Neural crest cell (in vitro differentiated cells): ENCODE results near the gene NTMT1. TPM values are rescaled to one million over a fixed set of nuclear protein-coding genes. Genes with fewer than 3 reads are reported as not detected.

Experiments
- DNase-seq: peaks from one replicate; pipeline ENCODE4 v3.0.0; 2021; ENCODE audit warnings: low read depth, mixed read lengths, low spot score
- H3K27ac Mint-ChIP-seq: one replicate; pipeline ENCODE4 v1.8.0; 2021; ENCODE audit warnings: mild to moderate bottlenecking, mixed read lengths; ENCODE audit not compliant: unreplicated experiment
- H3K27me3 Mint-ChIP-seq: 2 replicates; pipeline ENCODE4 v1.8.0; 2021; ENCODE audit warnings: low read depth, mild to moderate bottlenecking, mixed read lengths
- H3K36me3 Mint-ChIP-seq: 2 replicates; pipeline ENCODE4 v1.8.0; 2021; ENCODE audit warnings: low read depth, mild to moderate bottlenecking, mixed read lengths
- H3K4me1 Mint-ChIP-seq: 2 replicates; pipeline ENCODE4 v1.8.0; 2021; ENCODE audit warnings: mixed read lengths
- H3K4me3 Mint-ChIP-seq: one replicate; pipeline ENCODE4 v1.8.0; 2021; ENCODE audit warnings: mild to moderate bottlenecking, mixed read lengths
- H3K9me3 Mint-ChIP-seq: 2 replicates; pipeline ENCODE4 v1.8.0; 2021; ENCODE audit warnings: mixed read lengths
- total RNA-seq: library from RNA; stranded (reverse); gene quantifications from 2 replicates; pipeline ENCODE4 v1.2.1, GENCODE V29; 2021
- TF ChIP-seq, protein P1 (sequence below): fragments of 200-600 bp; sonication (generic); conservative IDR thresholded peaks from 2 replicates; pipeline ENCODE4 v1.5.0; 2021; ENCODE audit warnings: antibody characterized with exemption, mild to moderate bottlenecking

NTMT1 gene
- total RNA-seq, 1 donor from 2014 or later = 51.8 TPM

DNA sequence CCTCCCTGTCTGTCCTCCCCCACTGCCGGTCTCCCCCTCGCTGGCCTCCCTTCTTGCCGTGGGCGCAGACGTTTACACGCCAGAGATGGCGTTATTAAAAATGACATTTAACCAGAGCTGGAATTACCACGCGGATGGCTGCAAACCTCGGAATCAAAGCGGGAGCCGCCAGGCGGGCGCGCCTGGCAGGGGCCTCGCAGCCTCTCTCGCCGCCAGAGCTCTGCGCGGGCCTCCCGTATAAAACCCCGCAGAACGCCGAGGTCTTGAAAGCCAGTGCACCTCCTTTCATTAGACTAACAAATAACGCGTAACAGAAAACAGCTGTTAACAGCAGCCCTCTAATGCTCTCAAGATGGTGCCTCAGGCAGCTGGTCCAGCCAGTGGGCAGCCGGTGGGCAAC is 49.7 kb downstream of the NTMT1 start:
- Mint-ChIP-seq H3K4me1 (peaks cover 10% of the 10 kb centered on the region), H3K9me3 (no peaks in the 10 kb centered on the region), H3K27ac (no peak overlapping the region), H3K36me3 (no peaks in the 10 kb centered on the region), H3K4me3 (no peak overlapping the region), H3K27me3 (peaks cover 5% of the 10 kb centered on the region)
- DNase-seq = no peak
- TF ChIP-seq, protein P1, sequence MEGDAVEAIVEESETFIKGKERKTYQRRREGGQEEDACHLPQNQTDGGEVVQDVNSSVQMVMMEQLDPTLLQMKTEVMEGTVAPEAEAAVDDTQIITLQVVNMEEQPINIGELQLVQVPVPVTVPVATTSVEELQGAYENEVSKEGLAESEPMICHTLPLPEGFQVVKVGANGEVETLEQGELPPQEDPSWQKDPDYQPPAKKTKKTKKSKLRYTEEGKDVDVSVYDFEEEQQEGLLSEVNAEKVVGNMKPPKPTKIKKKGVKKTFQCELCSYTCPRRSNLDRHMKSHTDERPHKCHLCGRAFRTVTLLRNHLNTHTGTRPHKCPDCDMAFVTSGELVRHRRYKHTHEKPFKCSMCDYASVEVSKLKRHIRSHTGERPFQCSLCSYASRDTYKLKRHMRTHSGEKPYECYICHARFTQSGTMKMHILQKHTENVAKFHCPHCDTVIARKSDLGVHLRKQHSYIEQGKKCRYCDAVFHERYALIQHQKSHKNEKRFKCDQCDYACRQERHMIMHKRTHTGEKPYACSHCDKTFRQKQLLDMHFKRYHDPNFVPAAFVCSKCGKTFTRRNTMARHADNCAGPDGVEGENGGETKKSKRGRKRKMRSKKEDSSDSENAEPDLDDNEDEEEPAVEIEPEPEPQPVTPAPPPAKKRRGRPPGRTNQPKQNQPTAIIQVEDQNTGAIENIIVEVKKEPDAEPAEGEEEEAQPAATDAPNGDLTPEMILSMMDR = no peak

- Mint-ChIP-seq H3K4me3 (no peak overlapping the region), H3K36me3 (no peaks in the 10 kb centered on the region), H3K9me3 (no peaks in the 10 kb centered on the region), H3K4me1 (peaks cover 5% of the 10 kb centered on the region), H3K27me3 (peaks cover 5% of the 10 kb centered on the region), H3K27ac (no peak overlapping the region)
- TF ChIP-seq, protein P1 = no peak
- DNase-seq = no peak
Measured at GRCh38 chr9:129676287-129676686, 50.3 kb downstream of the NTMT1 start.

DNA sequence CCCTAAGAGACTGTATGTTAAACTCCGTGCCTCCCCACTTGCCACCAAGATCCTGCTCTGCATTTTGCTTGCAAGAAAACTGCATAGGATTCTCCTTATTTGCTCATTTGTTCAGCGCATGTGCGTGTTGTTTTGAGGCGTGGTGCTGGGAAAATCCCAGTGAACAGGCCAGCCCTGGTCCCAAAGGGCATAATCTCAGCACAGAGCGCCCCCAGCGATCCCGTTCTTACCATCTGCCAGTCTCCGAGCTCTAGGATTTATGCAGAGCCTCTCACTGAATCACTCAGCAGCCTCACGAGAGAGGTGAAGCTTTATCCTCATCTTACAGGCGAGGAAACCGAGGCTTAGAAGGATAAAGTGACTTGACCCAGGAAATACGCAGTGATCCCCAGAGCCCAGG is 51.0 kb downstream of the NTMT1 start:
- Mint-ChIP-seq H3K36me3 (no peaks in the 10 kb centered on the region), H3K4me3 (no peak overlapping the region), H3K27me3 (peaks cover 5% of the 10 kb centered on the region), H3K9me3 (no peaks in the 10 kb centered on the region), H3K27ac (no peak overlapping the region), H3K4me1 (peaks cover 5% of the 10 kb centered on the region)
- TF ChIP-seq, protein P1 = no peak
- no peak for DNase-seq

- Mint-ChIP-seq H3K4me1 (peaks cover 5% of the 10 kb centered on the region), H3K4me3 (no peak overlapping the region), H3K27me3 (peaks cover 7% of the 10 kb centered on the region), H3K9me3 (no peaks in the 10 kb centered on the region), H3K27ac (no peak overlapping the region), H3K36me3 (no peaks in the 10 kb centered on the region)
- TF ChIP-seq, protein P1 = no peak
- DNase-seq = no peak
Measured at GRCh38 chr9:129677456-129677855, 51.5 kb downstream of the NTMT1 start.

- peaks cover 7% of the 10 kb centered on the region for H3K27me3 Mint-ChIP-seq
- TF ChIP-seq, protein P1 = no peak
- no peak overlapping the region for H3K27ac Mint-ChIP-seq
Measured at GRCh38 chr9:129678844-129679243, 52.9 kb downstream of the NTMT1 start.

DNA sequence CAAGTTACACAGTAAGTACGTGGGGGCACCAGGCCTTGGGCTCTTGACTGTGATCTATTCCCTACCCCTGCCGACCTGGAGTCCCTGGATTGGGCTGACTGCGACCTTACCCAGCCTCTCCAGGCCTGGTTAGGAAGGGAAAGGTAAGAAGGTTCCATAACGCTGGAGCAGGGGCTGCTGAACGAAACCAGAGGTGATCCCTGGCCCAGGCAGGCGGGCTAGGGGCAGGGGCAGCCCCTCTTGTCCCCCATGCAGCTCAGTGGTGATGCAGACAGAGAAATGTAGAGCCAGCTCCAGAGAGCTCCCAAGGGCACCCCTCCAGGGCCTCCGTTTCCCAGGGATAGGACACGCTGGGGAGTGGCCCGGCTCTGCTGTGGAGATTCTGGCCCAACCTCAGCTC is 53.6 kb downstream of the NTMT1 start:
- Mint-ChIP-seq H3K27me3 (peaks cover 7% of the 10 kb centered on the region), H3K4me1 (peaks cover 5% of the 10 kb centered on the region), H3K27ac (no peak overlapping the region), H3K36me3 (no peaks in the 10 kb centered on the region), H3K4me3 (no peak overlapping the region), H3K9me3 (no peaks in the 10 kb centered on the region)
- TF ChIP-seq, protein P1 = no peak
- no peak for DNase-seq

More at GRCh38 chr9:129678844-129679243, 52.9 kb downstream of the NTMT1 start:
- H3K4me3 Mint-ChIP-seq = no peak overlapping the region
- no peaks in the 10 kb centered on the region for H3K36me3 Mint-ChIP-seq
- no peaks in the 10 kb centered on the region for H3K9me3 Mint-ChIP-seq
- no peak for DNase-seq
- H3K4me1 Mint-ChIP-seq = peaks cover 5% of the 10 kb centered on the region
